Endodermal cell (in vitro differentiated cells): Measurements from ENCODE around the gene MINDY4. TPM values are rescaled to one million over a fixed set of nuclear protein-coding genes. Genes with fewer than 3 reads are reported as not detected.
A peak's percentile ranks its signal among the peaks of the same experiment; 100 is the strongest.

Experiments used
- DNase-seq: peaks from one replicate; pipeline ENCODE4 v3.0.0-alpha.2; 2017
- H3K27ac ChIP-seq: 2 replicates; pipeline ENCODE4 v1.5.1; 2013; ENCODE audit warnings: mild to moderate bottlenecking, low read depth, low read length, moderate library complexity
- H3K27me3 ChIP-seq: 2 replicates; pipeline ENCODE4 v1.6.1; 2013; ENCODE audit warnings: mild to moderate bottlenecking, low read length, moderate library complexity; ENCODE audit not compliant: insufficient read depth, control insufficient read depth, poor library complexity, severe bottlenecking
- H3K36me3 ChIP-seq: 2 replicates; pipeline ENCODE4 v1.7.0; 2013; ENCODE audit warnings: mild to moderate bottlenecking, low read length, moderate library complexity; ENCODE audit not compliant: control insufficient read depth, insufficient read depth
- H3K4me1 ChIP-seq: one replicate; pipeline ENCODE4 v1.7.0; 2013; ENCODE audit warnings: low read length; ENCODE audit not compliant: control insufficient read depth, insufficient read depth
- H3K4me3 ChIP-seq: 2 replicates; pipeline ENCODE4 v1.5.1; 2013; ENCODE audit warnings: mild to moderate bottlenecking, low read length, moderate library complexity
- H3K9ac ChIP-seq: 2 replicates; pipeline ENCODE4 v1.6.1; 2013; ENCODE audit warnings: mild to moderate bottlenecking, low read length, moderate library complexity; ENCODE audit not compliant: poor library complexity, severe bottlenecking; ENCODE audit errors: extremely low read depth
- H3K9me3 ChIP-seq: 2 replicates; pipeline ENCODE4 v1.6.1; 2013; ENCODE audit warnings: mild to moderate bottlenecking, low read length, moderate library complexity; ENCODE audit not compliant: control insufficient read depth
- H3K27ac Mint-ChIP-seq: 2 replicates; pipeline ENCODE4 v1.8.0; 2020; ENCODE audit warnings: mixed read lengths
- H3K27me3 Mint-ChIP-seq: 2 replicates; pipeline ENCODE4 v1.8.0; 2021; ENCODE audit warnings: mild to moderate bottlenecking, mixed read lengths; ENCODE audit not compliant: insufficient read depth
- H3K36me3 Mint-ChIP-seq: 2 replicates; pipeline ENCODE4 v1.8.0; 2020; ENCODE audit warnings: low read depth, mixed read lengths
- H3K4me1 Mint-ChIP-seq: 2 replicates; pipeline ENCODE4 v1.8.0; 2020; ENCODE audit warnings: mixed read lengths
- H3K4me3 Mint-ChIP-seq: 2 replicates; pipeline ENCODE4 v1.8.0; 2020; ENCODE audit warnings: mild to moderate bottlenecking, moderate library complexity, mixed read lengths
- H3K9me3 Mint-ChIP-seq: 2 replicates; pipeline ENCODE4 v1.8.0; 2020; ENCODE audit warnings: mild to moderate bottlenecking, mixed read lengths
- CTCF ChIP-seq: fragments of 200-600 bp; sonication (generic); conservative IDR thresholded peaks from 2 replicates; pipeline ENCODE4 v1.5.0; 2021; ENCODE audit warnings: antibody characterized with exemption, mild to moderate bottlenecking
- WGBS, 2 experiments: methylation state at CpG; one replicate each; pipeline versions ENCODE4 v1.1.5 to v1.1.7; 2013; ENCODE audit warnings: missing lambda C conversion rate in 2 of 2, mixed read lengths in 1 of 2; ENCODE audit not compliant: insufficient coverage in 1 of 2, insufficient read length in 1 of 2; 5-methylcytosine and 5-hydroxymethylcytosine counted together
- total RNA-seq, 2 donors: library from RNA; stranded (reverse); fragmentation: NEBNext Ultra II Directional in 1 of 2; extraction: Animal tissue kit (Norgen Biotek cat#: 25700) in 1 of 2; gene quantifications; 2 replicates in 1 of 2; 3 replicates in 1 of 2; pipeline ENCODE4 v1.2.1, GENCODE V29; 2021

The MINDY4 gene
- total RNA-seq, 2 donors from 2014 or later: 7.2 to 8.1 TPM

GRCh38 chr7:30887464-30887872 lies 116.3 kb downstream of the MINDY4 start:
- Histone ChIP-seq H3K27ac (peak overlapping the region; percentile 3), H3K9ac (no peak overlapping the region), H3K36me3 (no peaks in the 10 kb centered on the region), H3K9me3 (no peaks in the 10 kb centered on the region), H3K27me3 (no peaks in the 10 kb centered on the region), H3K4me3 (no peak overlapping the region), H3K4me1 (no peaks in the 10 kb centered on the region)
- 64 to 73% methylated on average over 9 to 10 of the region's 10 CpGs for WGBS, 2 experiments
- H3K4me3 Mint-ChIP-seq: no peak overlapping the region
- no peaks in the 10 kb centered on the region for H3K36me3 Mint-ChIP-seq
- H3K4me1 Mint-ChIP-seq: peaks cover 4% of the 10 kb centered on the region
- TF ChIP-seq CTCF: no peak
- no peaks in the 10 kb centered on the region for H3K9me3 Mint-ChIP-seq
- DNase-seq: no peak
- peaks cover 1% of the 10 kb centered on the region for H3K27me3 Mint-ChIP-seq
- no peak overlapping the region for H3K27ac Mint-ChIP-seq

- no peak for DNase-seq
- no peak overlapping the region for H3K27ac Mint-ChIP-seq
- Histone ChIP-seq H3K36me3 (no peaks in the 10 kb centered on the region), H3K27me3 (no peaks in the 10 kb centered on the region), H3K9me3 (no peaks in the 10 kb centered on the region), H3K27ac (peak overlapping the region; percentile 41), H3K4me3 (no peak overlapping the region), H3K4me1 (no peaks in the 10 kb centered on the region), H3K9ac (no peak overlapping the region)
- H3K4me3 Mint-ChIP-seq: no peak overlapping the region
- H3K36me3 Mint-ChIP-seq: no peaks in the 10 kb centered on the region
- peak; percentile 10 for TF ChIP-seq CTCF
- 72% methylated on average over 3 of the region's 3 CpGs; no CpG with 5 or more reads in 1 of the 2 experiments for WGBS, 2 experiments
- H3K27me3 Mint-ChIP-seq: peaks cover 1% of the 10 kb centered on the region
- H3K9me3 Mint-ChIP-seq: no peaks in the 10 kb centered on the region
- H3K4me1 Mint-ChIP-seq: peaks cover 4% of the 10 kb centered on the region
Observed at GRCh38 chr7:30888747-30889146, 117.5 kb downstream of the MINDY4 start.

GRCh38 chr7:30890226-30890625 lies 119.0 kb downstream of the MINDY4 start:
- H3K36me3 Mint-ChIP-seq: no peaks in the 10 kb centered on the region
- H3K27me3 ChIP-seq: no peaks in the 10 kb centered on the region
- H3K9ac ChIP-seq: no peak overlapping the region
- no peak for TF ChIP-seq CTCF
- H3K27ac ChIP-seq: no peak overlapping the region
- no peak overlapping the region for H3K4me3 ChIP-seq
- no peak for DNase-seq
- H3K4me1 ChIP-seq: no peaks in the 10 kb centered on the region
- no peaks in the 10 kb centered on the region for H3K36me3 ChIP-seq
- no peaks in the 10 kb centered on the region for H3K9me3 Mint-ChIP-seq
- 90 to 95% methylated on average over 7 of the region's 7 CpGs for WGBS, 2 experiments
- peaks cover 1% of the 10 kb centered on the region for H3K27me3 Mint-ChIP-seq
- no peak overlapping the region for H3K4me3 Mint-ChIP-seq
- H3K4me1 Mint-ChIP-seq: peaks cover 4% of the 10 kb centered on the region
- no peak overlapping the region for H3K27ac Mint-ChIP-seq
- no peaks in the 10 kb centered on the region for H3K9me3 ChIP-seq
